GM21360 (cell line): ENCODE measurements around the gene MOV10L1.

Source experiments
- ATAC-seq: cut with Tn5 transposase; IDR thresholded peaks from one replicate; pipeline ENCODE4 v1.9.1; 2021; ENCODE audit warnings: mild to moderate bottlenecking, moderate library complexity; ENCODE audit not compliant: unreplicated experiment

Gene MOV10L1

DNA sequence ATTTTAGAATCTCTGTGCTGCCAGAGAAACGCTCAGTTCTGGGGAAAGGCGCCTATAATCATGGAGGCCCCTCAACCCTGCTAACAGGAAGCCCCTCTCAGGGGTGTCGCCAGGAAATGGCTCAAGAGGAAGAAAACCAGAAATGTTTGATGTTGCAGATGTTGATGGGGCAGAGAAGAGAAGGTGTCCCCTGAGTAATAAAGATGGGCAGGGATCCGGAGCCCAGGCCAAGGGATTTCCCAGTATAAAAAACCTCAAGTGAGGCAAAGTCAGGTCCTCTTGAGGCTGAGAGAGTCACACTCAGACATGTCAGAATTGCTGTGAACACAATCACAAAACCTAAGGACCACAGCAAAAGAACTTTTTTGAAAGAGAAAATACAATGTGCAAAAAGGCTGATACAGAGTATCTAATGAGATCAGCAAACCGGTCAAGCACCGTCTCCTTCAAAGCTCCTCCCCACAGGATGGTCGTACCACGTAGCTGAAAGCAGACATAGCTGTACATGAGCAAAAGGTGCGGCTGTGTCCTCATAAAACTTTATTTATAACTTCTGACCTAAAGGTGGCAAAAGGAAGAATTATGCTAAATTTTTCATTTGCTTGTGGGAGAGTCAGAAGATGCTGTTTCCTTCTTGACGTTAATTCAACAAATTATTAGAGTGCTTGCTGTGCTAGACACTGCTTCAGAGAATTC, 12.2 kb downstream of the MOV10L1 start:
- ATAC-seq: no peak

DNA sequence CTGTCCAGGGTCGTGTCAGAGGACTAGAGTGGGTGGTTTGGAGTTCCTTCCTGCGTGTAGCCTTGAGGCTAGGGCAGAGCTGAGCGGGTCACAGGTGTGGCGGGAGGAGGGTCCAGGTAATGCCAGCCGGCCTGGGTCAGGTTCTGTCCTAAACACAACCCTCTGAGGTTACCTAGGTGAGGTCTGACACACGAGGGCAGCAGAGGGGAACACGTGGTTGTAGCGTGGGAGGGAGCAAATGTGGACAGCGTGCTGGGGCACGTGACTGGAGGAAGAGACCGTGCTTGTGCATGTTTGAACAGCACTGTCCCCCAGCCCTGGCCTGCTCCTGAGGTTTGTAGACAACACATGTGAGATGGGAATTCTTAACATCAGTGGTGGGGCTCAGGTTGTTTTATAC, 13.1 kb downstream of the MOV10L1 start:
- ATAC-seq: no peak

DNA sequence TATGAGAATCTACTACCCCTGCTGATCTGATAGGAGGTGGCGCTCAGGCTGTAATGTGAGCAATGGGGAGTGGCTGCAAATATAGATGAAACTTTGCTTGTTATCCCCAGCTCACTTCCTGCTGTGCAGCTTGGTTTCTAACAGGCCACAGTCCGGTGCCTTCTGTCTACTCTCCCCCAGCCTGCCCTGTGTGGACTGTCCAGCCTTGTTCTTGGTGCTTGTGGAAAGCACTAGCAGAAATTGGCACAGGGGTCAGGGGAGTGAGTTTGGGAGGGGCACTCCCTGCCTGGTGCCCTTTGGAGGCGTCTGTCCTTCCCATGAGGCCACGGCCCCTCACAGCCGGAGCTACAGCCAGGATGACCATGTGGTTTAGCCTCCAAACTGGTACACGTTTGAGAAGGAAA, 14.3 kb downstream of the MOV10L1 start:
- ATAC-seq: no peak

DNA sequence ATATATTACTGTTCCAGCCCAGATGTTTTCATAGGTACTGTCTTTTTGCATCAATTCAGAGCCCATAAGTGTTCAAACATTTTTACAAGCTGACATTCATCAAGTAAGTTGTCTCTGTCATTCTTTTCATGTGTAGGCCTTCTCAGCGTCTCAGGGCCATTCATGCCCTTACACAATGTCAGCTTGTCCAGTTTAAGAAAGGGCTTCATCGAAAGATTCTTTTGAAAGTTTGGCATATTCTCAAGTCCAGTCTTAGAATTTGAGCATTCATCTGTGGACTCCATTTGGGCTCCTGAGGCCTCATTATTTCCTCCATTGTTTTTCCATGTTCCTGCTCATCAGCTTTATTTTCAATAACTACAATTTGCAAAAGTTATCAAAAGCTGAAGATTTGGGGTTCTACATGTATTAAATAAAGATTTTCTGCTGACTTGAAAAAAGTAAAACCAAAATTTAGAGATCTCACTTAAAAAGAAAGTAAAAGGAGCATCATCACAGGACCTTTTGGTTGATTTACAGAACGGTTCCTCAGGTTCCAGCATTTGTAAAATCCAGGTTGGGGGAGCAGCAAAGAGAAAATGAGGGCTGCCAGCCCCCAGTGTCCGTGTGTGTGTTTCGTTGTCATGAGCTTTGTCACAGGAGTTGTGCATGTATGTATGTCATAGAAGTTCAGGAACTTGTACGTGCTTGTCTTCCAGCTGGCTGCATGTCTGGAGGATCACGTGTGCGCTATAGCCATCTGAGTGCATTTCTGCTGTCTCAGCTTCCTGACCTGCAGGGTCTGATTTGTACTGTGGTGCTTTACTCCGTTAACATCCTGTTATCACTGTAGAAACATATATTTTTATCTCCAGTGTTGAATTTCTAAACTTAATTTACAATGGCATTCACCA, 15.6 kb downstream of the MOV10L1 start:
- no peak for ATAC-seq

DNA sequence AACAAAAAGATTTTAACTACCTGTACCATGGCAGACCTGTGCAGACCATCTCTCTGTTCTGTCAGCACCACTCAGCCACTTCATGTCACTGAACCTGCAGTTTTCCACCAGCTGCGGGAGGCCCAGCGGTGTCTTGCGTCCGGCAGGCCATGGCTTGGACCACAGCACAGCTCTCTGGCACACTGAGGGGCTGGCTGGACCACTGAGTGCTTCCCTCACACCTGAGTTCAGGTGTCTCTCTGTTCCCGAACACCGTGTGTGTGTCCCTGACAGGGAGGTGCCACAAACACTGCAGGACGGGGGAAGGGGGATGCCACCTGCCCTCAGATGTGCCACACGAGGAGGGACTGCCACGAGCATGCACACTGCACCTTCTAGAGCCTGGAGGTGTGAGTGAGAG, 17.7 kb downstream of the MOV10L1 start:
- ATAC-seq: no peak

DNA sequence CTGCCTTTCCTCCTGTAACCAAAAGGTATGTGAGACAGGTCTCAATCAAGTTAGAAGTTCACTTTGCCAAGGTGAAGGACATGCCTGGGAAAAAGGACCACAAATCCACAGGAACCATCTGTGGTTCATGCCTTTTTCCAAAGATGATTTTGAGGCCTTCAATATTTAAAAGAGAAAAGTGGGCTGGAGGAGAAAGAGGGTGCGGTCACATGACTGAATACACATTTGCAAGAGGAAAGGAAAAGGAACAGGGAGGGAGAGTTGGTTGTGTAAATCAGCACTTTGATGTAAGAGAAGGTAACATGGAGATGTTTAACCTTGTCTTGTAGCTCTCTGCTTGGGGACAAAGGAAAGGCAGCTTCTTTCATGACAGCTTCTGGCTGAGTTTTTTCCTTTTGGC, 21.2 kb downstream of the MOV10L1 start:
- ATAC-seq: no peak

DNA sequence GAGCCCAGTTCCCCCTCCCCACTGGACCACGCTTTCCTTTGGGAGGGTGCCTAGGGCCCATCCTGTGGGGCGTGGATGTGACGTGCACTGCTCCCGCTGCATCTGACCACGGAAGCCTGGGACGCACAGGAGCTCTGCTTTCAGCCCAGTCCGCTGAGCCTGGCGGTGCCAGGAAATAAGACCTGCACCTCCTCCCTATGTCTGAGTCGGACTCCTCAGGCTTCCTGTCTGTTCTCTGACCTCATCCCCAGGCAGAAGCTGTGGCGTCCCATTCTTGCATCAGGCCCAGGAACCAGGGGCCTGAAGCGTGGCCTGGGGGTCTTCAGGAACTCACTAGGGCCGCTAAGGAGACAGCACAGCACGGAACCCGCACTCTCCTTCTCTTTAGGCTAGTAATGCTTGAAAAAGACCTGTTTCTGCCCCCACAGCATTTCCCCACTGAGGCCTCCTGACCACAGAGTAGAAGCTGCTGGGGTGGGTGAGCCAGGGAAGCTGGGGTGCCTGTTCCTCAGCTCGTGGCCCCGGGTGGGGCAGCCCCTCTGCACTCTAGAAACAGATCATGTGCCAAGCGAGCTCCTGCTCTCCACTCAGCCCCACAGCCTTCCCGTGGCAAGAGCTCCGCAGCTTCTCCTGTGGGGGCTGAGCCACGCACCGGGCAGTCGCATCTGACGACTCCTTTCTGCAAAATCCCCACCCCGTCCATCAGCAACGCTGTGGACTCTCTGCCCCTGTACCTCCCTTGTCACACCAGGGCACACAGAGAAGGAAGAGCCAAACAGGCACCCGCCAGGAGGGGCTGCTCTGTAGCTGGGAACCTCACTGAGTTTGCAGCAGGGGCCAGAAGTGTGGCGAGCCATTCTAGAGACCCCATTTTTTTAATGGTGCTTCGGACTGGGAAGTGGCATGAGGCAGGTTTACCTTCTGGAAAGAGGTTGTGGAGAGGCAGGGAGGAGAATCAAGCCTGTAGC, 22.6 kb downstream of the MOV10L1 start:
- ATAC-seq: no peak

DNA sequence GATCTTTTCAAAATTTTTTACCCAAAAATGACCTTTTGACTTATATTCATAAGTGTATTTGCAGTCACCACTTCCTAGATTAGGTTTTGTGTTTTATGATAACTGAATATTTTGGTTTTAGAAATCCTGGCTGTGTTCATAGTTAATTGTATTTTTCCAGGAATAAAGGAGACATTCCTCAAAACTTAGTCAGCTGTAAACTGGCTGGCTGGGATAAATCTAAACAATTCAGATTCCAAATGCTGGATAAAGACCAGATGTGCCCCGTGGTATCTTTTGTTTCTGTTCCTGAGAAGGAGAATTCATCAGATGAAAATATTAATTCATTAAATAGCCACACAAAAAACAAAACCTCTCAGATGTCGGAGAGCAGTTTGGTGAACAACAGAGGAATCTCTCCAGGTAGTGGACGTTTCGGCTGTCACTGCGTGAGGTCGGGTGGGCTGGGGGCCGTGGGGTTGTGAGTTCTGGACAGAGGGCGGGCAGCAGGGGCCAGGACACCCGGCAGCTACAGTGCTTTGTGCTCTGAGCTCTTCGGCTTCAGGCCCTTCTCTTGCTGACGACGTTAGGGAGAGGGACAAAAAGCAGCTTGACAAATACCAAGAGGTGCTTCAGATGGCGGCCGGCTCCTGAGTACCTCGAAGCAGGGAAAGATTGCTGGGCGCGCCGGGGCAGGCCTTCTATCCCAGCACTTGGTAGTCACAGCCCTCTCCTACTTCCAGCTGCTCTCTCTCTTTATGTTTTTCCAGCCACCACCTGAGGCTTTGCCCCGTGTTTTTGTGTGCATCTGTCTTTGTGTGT, 24.6 kb downstream of the MOV10L1 start:
- ATAC-seq: no peak

DNA sequence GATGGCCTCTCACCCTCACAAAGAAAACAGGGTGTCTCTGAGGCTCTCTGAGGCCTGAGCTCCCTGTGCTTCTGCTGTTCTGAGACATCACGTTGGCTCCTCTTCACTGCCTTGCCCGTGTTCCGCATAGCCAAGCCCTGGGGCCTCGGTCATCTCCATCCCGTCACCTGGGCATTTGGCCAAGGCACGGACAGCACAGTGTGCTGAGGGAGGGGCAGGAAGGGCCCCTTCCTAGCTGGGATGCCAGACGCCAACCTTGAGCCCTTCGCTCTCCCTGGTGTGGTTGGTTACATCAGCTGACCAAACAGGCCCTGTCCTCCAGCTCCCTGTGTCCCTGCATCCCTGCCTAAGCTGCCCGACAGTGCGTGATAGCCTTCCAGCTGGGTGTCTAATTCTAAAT, 25.9 kb downstream of the MOV10L1 start:
- no peak for ATAC-seq

DNA sequence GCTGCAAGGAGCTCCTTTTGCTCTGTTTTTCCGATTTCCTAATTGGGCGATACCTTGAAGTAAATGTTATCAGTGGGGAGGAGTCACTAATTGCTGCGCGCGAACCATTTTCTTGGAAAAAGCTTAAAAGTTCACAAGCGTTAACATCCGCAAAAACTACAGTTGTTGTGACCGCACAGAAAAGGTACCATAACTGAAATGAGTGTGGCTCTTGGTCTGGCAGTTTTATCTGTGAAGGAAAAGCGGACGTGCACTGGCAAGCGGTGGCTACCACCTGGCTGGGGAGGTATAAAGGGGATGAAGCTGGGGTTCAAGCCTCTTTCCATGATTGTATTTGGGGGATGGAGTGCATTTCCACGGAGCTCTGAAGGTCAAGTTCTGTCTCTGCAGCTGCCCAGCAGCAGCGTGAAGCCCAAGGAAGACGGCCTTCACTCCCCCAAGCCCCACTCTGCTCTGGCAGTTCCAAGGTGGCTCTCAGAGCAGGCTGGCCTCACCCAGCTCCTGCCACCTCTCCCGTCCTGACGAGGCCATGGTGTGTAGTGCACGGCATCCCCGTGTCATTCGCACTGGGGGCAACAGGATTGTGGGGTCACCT, 27.5 kb downstream of the MOV10L1 start:
- no peak for ATAC-seq

DNA sequence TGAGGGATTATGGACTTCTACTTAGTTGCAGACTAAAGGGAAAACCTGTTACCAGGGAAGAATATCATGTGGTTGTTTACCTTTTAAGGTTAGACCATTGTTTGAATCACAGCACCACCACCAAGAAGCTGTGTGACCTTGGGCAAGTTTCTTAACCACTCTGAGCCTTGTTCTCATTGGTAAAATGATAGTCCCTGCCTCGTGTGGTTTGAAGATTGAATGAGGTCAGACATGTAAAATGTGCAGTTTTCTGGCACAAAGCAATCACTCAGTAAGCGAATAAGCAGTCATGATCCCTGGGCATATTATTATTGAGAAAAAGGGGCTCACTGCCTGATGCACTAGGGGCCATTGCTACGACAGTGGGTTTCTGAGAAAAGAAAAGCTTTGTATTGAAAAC, 28.3 kb downstream of the MOV10L1 start:
- ATAC-seq: no peak

DNA sequence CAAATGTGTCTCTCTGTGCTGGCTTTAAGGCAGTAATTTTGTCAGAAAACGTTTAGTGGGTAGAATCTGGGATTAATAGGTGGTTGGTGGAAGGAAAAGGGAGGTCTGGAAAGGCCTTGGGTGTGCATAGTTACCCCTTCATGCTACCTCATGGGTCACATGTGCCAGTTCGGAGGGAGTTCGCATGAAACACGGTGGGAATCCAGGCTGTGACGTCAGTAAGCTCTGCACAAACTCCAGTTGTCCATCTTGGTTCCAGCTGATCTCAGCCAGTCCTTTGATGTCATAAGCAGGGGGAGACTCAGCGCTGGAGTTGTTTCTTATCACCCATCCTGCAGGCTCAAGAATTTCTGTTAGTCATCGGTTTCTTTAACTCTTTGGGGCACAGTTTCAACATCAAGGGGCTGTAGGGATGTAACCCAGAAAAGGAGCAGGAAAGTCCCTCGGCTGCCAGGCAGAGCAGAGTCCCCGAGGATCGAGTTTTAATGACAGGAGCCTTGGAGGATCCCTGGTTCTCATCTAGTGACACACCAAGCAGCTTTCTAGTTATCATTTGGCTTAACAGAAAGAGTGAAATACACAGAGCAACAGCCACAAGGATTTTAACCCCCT, 28.9 kb downstream of the MOV10L1 start:
- no peak for ATAC-seq

DNA sequence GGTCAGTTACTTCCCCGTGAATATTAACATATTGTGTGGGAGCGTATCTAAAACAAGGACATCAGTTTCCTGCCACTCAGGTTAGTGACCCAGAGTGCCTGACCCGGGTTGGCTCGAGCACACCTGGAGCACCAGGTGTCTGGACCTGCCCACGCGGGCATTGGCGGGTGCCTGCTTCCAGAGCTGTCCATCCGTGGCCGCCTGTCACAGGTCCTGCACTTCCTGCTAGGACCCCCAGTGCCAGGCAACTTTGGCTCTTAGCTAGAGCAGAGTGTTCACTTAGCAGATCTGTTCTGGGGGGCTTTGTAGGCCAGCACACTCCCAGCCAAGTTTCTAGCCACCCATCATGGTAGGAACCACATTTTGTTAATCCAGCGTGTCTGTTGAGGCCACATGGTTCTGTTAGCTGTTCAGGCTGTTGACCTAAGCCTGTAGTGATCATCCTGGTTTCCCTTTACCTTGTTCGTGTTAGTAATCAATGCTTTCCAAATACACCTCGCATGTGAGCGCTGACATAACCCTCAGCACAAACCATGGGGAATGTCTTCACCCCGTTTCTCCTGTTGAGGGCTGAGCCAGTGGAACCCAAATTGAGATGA, 29.5 kb downstream of the MOV10L1 start:
- ATAC-seq: no peak

DNA sequence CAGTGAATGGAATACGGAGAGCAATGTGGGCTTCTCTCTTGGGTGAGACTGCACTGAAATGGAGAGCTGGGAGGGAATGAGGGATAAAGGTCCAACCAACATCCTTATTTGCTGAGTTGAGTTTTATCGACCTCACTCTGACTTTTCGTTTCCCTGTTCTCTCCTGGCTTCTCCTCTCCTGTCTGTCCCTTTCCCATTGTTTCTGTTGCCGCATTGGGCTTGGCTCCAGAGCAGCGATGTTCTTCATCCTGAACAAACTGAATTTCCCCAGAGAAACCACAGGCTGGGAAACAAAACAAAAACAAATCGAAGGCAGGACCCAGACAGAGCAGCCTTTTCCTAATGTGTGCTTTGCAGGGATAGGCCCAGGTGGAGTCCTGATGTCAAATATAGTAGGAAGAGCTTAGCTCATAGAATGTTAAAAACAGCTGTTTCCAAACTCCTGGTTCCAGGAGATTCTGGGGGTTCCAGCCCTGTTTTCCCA, 30.0 kb downstream of the MOV10L1 start:
- ATAC-seq: no peak

DNA sequence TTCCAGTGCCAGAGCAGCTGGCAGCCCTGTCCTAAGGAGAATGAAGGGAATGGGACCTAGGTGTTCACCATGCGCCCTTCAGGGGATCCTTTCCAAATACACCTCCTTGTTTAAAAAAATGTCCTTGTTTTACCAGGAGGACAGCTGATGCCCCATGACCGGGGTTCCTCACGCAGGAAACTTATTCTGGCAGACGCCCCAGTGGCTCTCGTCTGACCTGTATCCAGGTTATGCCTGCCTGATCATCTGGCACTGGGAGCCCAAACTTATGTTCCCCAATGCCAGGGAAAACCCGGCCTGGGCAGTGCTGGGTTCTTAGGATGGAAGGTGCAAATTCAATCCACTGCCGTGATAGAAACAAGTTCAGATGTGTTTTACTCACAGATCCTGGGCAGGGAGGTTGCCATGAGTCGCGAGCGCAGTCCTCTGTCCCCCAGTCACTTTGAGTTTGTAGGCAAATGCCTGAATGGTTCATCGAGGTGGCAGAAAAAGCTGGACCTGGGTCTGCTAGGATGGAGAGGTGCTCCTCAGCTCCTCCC, 31.5 kb downstream of the MOV10L1 start:
- ATAC-seq: no peak

DNA sequence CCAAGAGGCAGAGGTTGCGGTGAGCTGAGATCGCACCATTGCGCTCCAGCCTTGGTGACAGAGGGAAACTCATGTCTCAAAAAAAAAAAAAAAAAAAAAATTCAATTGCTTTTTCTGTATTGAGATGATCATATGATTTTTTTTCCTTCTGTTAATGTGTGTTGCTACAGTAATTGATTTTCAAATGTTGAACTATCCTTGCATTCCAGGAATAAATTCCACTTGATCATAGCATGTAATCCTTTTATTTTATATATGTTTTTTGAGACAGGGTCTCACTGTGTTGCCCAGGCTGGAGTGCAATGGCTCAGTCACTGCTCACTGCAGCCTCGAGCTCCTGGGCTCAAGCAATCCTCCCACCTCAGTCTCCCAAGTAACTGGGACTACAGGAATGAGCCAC, 33.3 kb downstream of the MOV10L1 start:
- ATAC-seq: no peak

DNA sequence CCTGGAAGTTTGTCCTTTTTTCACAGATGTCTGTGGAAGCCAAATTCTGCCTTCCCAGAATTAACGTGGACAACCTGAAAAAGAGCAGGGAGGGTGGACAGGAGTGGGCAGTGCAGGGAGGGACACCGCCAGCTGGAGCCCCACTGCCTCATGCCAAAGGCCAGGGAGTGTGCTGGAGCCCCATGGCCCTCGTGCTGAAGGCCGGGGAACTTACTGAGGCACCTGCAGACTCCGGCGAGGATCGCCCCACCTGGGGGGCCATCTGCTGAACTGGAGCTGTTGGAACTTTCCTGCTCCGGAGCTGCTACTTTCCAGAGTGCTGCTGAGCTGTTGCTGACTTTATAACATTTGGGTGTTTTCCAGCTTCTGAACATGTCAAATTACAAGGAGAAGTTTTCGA, 35.2 kb downstream of the MOV10L1 start:
- no peak for ATAC-seq

DNA sequence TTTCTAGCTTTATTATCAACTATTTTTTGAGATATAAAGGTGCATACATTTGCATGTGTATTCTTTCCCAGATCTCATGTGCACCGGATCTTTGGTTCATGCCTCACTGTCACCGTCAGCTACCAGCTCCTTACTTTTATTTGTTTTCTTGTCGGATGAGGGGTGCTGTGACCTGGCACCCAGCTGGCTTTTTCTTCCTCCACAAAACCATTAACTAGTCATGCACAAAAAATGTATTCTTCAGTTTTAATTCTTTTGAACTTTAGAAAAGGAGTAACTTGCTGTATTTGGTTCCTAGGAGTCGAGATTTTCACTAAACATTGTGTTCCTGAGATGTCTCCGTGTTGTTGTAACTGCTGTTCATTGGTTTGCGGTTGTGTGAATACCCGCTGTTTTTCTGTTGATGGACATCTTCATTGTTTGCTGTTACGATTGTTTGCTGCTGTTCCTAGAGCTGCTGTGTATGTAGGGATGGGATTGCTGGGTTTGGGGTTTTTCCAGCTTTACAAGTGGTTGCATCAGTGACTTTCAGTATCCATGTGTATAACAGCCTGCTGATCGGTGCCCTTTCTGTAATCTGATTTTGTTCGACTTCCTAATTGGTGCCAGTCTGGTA, 39.4 kb downstream of the MOV10L1 start:
- no peak for ATAC-seq
